Activated CD4-positive, alpha-beta memory T cell treated with anti-CD3 and anti-CD28 coated beads for 36 hours (primary cell): ENCODE results near the gene C4A. TPM values are rescaled to one million over a fixed set of nuclear protein-coding genes. Genes with fewer than 3 reads are reported as not detected.
"Not testable (repeated sequence)": the region's sequence is repeated elsewhere in the genome, so short reads cannot be mapped to it uniquely, and the experiment has no call there.

ENCODE experiments used
- CTCF ChIA-PET: fragments of 350-600 bp; sonication (Branson Sonifier 250); formaldehyde crosslinking; loops from one replicate; lab custom pipeline; 2021; ENCODE audit warnings: antibody characterized with exemption, inconsistent platforms; lab: Charles Lee
- POLR2A ChIA-PET: fragments of 350-600 bp; sonication (Branson Sonifier 250); formaldehyde crosslinking; loops from one replicate; lab custom pipeline; 2021; ENCODE audit warnings: antibody characterized with exemption; lab: Charles Lee
- DNase-seq: peaks from one replicate; pipeline ENCODE4 v3.0.0-alpha.2; 2020
- H3K27ac Mint-ChIP-seq: one replicate; pipeline ENCODE4 v1.8.0; 2021; ENCODE audit warnings: mixed read lengths
- H3K27me3 Mint-ChIP-seq: one replicate; pipeline ENCODE4 v1.8.0; 2021; ENCODE audit warnings: mixed read lengths
- H3K36me3 Mint-ChIP-seq: one replicate; pipeline ENCODE4 v1.8.0; 2021; ENCODE audit warnings: mixed read lengths
- H3K4me1 Mint-ChIP-seq: one replicate; pipeline ENCODE4 v1.8.0; 2021; ENCODE audit warnings: low read depth, mixed read lengths
- H3K4me3 Mint-ChIP-seq: one replicate; pipeline ENCODE4 v1.8.0; 2021; ENCODE audit warnings: mild to moderate bottlenecking, mixed read lengths
- H3K9me3 Mint-ChIP-seq: one replicate; pipeline ENCODE4 v1.8.0; 2021; ENCODE audit warnings: mixed read lengths
- intact Hi-C: fragments of 100-400 bp; cut with micrococcal nuclease; formaldehyde crosslinking; loops from one replicate; pipeline ENCODE4 v1.15.1; 2023
- total RNA-seq, 2 experiments: library from RNA; stranded (reverse); gene quantifications; one replicate each; pipeline ENCODE4 v1.2.3, GENCODE V29; 2021

Gene C4A
- total RNA-seq, 2 experiments from 2014 or later: 4.5 to 4.8 TPM

DNA sequence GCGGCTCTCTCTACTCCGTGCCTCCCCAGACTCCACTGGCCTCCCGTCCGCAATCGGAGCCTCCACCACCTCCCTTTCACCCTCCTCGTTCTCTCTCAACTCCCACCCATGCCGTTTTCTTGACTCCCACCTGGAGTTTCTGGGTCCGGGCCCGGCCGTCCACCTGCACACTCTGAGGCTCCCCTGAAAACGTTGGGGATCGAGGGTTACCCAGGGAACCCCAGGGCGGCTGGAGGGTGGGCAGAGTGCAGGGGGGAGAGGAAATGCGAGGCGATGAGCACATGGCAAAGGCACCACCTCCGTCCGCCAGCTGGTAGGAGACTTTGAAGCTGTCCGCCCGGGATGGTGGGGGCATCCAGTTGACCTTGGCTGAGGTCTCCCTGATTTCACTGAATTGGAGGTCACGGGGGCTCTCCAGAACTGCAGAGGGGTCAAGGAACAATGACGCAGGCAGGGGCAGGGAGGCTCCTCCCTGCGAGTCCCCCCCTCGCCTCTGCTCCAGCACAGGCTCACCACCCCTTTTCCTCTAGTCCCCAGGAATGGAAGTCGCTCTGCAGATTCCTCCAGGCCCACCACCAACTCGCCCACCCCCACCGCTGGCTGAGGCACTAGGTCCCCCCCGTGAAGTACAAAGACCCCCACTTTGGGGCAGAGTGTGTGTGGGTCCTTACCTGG, 29.1 kb downstream of the C4A start:
- H3K36me3 Mint-ChIP-seq, H3K9me3 Mint-ChIP-seq, H3K4me3 Mint-ChIP-seq, CTCF ChIA-PET, DNase-seq, H3K27ac Mint-ChIP-seq, POLR2A ChIA-PET, H3K4me1 Mint-ChIP-seq, intact Hi-C loops, H3K27me3 Mint-ChIP-seq: not testable (repeated sequence)

DNA sequence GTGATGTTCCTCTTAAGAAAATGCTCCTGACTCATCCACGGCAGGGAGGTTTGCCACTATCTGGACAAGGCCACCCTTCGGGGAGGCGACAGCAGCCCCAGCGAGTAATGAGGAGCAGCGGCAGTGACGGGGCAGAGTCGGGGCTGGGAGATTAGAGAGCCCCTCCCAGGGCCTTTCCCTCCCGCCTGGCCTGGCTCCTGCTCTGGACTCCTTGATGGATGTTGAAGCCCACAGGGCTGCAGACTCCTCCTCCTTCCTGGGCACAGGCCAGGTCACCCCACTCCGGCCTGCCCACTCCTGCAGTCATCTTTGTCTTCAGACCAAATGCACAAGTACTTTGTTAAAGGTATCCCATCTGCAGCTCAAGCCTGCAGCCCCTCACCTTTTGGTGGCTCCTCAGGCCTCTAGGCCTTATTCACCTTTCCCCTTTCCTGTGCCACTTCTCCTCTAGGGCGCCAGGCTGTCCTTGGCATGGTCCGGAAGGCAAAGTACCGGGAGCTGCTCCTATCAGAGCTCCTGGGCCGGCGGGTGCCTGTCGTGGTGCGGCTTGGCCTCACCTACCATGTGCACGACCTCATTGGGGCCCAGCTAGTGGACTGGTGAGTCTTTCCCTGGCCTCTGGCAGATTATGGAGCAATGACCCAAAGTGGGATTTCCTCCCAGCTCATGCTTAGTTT, 31.2 kb downstream of the C4A start:
- H3K27me3 Mint-ChIP-seq, H3K9me3 Mint-ChIP-seq, H3K36me3 Mint-ChIP-seq, DNase-seq, CTCF ChIA-PET, intact Hi-C loops, POLR2A ChIA-PET, H3K4me1 Mint-ChIP-seq, H3K4me3 Mint-ChIP-seq, H3K27ac Mint-ChIP-seq: not testable (repeated sequence)

DNA sequence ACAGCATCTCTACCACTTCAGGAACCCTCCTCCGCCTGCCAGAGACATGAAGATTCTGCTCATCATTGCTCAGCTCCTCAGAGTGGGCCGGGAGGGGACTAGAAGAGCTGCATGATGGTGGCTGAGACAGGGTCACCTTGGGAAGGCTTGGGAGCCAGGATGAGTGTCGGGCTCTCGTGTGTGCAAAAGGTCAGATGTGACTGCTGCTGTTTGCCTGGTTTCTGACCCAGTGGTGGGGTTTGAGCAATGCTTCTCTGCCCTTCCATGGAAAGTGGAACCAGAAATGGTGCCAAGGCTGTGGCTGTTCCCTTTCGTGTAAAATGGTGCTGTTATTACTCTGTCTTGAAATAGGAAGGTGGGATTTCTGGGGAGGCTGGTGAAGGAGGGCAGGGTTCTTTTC, 31.9 kb downstream of the C4A start:
- CTCF ChIA-PET, H3K4me3 Mint-ChIP-seq, H3K27ac Mint-ChIP-seq, POLR2A ChIA-PET, H3K27me3 Mint-ChIP-seq, DNase-seq, H3K9me3 Mint-ChIP-seq, H3K4me1 Mint-ChIP-seq, intact Hi-C loops, H3K36me3 Mint-ChIP-seq: not testable (repeated sequence)

DNA sequence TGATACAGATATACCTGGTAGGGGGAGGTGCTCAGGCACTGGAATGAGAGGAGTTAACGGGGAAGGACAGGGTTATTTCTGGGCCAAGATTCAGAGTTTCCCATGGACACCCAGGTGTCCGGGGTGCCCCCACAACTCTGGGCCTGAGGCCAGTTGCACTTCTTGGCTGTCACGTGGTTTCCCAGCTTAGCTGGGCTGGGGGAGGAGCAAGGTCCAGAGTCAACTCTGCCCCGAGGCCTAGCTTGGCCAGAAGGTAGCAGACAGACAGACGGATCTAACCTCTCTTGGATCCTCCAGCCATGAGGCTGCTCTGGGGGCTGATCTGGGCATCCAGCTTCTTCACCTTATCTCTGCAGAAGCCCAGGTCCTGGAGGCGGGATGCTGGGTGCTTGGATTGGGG, 32.7 kb downstream of the C4A start, which contains the start of gene C4B:
Gene C4B (plus strand): TSS at position 249 of the 400 bp plus-strand sequence. CDS start 51 bp downstream, at position 300.
- H3K27me3 Mint-ChIP-seq, H3K36me3 Mint-ChIP-seq, H3K4me3 Mint-ChIP-seq, CTCF ChIA-PET, H3K9me3 Mint-ChIP-seq, intact Hi-C loops, DNase-seq, POLR2A ChIA-PET, H3K4me1 Mint-ChIP-seq, H3K27ac Mint-ChIP-seq: not testable (repeated sequence)

DNA sequence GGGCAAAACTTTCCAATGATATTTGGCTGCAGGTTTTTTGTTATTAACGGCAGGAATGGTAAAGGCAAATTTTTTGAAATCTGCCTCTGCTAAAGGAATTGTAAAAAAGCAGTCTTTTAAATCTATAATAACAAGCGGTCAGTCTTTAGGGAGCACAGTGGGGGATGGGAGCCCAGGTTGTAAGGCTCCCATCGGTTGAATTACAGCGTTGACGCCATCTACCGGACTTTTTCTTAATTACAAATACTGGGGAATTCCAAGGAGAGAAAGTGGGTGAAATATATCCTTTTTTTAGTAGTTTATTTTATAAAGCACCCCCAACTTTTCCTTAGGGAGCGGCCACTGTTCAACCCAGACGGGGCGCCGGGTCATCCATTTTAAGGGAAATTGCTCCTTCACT, 40.2 kb downstream of the C4A start:
- POLR2A ChIA-PET, H3K4me1 Mint-ChIP-seq, H3K36me3 Mint-ChIP-seq, intact Hi-C loops, CTCF ChIA-PET, DNase-seq, H3K27me3 Mint-ChIP-seq, H3K4me3 Mint-ChIP-seq, H3K27ac Mint-ChIP-seq, H3K9me3 Mint-ChIP-seq: not testable (repeated sequence)

DNA sequence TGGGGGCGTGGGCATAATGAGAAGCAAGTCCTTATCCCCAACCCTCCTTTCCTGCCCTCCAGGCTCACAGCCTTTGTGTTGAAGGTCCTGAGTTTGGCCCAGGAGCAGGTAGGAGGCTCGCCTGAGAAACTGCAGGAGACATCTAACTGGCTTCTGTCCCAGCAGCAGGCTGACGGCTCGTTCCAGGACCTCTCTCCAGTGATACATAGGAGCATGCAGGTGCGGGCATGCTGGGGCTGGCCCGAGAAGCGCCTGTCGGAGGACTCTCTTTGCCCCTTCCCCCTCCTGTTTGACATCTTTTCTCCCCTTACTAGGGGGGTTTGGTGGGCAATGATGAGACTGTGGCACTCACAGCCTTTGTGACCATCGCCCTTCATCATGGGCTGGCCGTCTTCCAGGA, 46.8 kb downstream of the C4A start:
- POLR2A ChIA-PET, DNase-seq, H3K27ac Mint-ChIP-seq, CTCF ChIA-PET, intact Hi-C loops, H3K9me3 Mint-ChIP-seq, H3K36me3 Mint-ChIP-seq, H3K4me1 Mint-ChIP-seq, H3K4me3 Mint-ChIP-seq, H3K27me3 Mint-ChIP-seq: not testable (repeated sequence)

DNA sequence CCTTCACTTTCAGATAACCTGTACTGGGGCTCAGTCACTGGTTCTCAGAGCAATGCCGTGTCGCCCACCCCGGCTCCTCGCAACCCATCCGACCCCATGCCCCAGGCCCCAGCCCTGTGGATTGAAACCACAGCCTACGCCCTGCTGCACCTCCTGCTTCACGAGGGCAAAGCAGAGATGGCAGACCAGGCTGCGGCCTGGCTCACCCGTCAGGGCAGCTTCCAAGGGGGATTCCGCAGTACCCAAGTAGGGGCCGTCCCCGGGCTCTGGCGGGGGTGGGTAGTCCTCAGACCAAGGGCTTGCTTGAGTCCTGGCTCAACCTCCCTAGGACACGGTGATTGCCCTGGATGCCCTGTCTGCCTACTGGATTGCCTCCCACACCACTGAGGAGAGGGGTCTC, 47.7 kb downstream of the C4A start:
- DNase-seq, H3K4me3 Mint-ChIP-seq, H3K27ac Mint-ChIP-seq, intact Hi-C loops, H3K4me1 Mint-ChIP-seq, H3K9me3 Mint-ChIP-seq, H3K36me3 Mint-ChIP-seq, H3K27me3 Mint-ChIP-seq, CTCF ChIA-PET, POLR2A ChIA-PET: not testable (repeated sequence)

DNA sequence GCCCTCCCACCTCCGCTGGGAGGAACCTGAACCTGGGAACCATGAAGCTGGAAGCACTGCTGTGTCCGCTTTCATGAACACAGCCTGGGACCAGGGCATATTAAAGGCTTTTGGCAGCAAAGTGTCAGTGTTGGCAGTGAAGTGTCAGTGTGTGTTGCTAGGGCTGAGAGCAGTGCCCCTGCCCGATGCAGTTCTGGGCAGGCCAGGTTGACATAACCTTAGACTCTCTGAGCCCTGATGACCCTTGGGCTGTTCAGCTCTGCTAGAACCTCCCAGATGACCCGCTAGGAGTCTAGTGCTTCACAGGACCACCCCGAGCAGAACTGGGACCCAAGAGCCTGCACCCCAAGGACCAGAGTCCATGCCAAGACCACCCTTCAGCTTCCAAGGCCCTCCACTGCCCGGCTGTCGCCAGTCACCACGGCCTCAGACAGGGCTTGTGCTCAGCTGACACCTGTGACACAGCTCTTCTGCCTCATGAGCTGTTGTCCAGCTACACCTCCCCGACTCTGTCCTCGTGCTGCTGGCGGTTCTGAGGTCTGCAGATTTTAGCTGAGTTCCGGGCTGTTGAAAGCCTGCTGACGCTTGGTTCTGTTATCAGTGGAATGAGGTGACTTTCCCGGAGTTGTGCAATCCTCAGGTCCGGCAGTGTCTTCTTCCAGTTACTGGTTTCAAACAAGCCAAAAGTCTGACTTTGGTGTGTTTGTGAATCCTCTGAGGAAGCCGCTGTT, 53.6 kb downstream of the C4A start:
- DNase-seq, H3K9me3 Mint-ChIP-seq, H3K4me1 Mint-ChIP-seq, H3K27ac Mint-ChIP-seq, POLR2A ChIA-PET, H3K27me3 Mint-ChIP-seq, H3K36me3 Mint-ChIP-seq, intact Hi-C loops, CTCF ChIA-PET, H3K4me3 Mint-ChIP-seq: not testable (repeated sequence)

DNA sequence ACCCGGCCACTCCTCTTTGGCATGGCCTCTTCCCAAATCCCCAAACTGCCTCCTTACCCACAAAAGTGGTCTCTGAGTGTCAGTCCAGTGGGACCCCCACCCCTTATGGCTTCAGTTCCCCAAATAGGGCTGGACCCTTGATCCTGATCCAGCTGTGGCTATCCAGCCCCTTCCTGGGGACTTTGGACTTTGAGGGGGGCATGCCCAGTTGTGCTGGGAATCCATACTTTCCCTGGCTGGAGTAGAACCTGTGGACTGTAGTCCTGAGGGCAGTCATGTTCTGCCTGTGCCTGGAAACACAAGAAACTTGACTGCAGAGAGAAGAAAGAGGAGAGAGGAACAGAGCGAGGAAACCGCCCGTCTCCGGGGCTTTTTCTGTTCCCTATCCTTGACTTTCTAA, 55.3 kb downstream of the C4A start:
- H3K4me1 Mint-ChIP-seq: not testable (repeated sequence)

DNA sequence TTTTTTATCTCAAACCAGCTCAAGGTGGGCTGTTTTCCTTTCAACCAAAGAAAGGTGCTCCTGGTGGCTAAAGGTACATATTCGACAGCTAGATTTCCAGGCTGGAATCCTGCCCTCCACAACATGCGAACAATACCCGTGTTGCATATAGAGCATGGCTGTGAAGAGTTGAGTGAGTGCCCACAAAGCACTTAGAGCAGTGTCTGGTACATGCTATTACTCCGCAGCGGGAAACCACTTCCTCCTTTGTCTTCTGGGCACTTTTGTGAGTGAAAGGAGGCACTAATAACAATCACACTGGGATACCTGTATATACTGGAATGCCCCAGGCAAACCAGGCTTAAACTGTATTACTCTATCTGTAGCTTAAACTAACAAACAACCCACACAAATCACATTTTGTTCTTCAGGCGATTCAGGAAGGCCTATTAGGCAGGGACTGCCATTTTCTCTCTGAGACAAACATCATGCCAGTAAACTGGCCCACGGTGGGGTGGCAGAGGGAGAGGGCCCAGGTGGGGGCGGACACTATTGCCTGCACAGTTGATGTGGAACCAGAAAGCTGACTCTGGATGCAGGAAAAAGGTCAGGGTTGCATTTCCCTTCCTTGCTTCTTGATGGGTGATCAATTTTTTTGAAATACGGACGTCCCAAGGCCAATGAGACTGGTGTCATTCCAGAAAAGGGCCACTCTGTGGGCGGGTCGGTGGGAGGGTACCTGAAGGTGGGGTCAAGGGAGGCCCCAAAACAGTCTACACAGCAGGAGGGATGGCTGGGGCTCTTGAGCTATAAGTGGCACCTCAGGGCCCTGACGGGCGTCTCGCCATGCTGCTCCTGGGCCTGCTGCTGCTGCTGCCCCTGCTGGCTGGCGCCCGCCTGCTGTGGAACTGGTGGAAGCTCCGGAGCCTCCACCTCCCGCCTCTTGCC, 56.0 kb downstream of the C4A start, which contains the start of gene CYP21A2:
Gene CYP21A2 (plus strand): TSS at position 818 of the 927 bp plus-strand sequence. CDS start 8 bp downstream, at position 826.
- H3K36me3 Mint-ChIP-seq, H3K9me3 Mint-ChIP-seq, H3K4me3 Mint-ChIP-seq, POLR2A ChIA-PET, intact Hi-C loops, DNase-seq, H3K27me3 Mint-ChIP-seq, H3K4me1 Mint-ChIP-seq, CTCF ChIA-PET, H3K27ac Mint-ChIP-seq: not testable (repeated sequence)

More for the DNA sequence above, 55.3 kb downstream of the C4A start:
- H3K27ac Mint-ChIP-seq, DNase-seq, POLR2A ChIA-PET, intact Hi-C loops, H3K36me3 Mint-ChIP-seq, CTCF ChIA-PET, H3K27me3 Mint-ChIP-seq, H3K9me3 Mint-ChIP-seq, H3K4me3 Mint-ChIP-seq: not testable (repeated sequence)

DNA sequence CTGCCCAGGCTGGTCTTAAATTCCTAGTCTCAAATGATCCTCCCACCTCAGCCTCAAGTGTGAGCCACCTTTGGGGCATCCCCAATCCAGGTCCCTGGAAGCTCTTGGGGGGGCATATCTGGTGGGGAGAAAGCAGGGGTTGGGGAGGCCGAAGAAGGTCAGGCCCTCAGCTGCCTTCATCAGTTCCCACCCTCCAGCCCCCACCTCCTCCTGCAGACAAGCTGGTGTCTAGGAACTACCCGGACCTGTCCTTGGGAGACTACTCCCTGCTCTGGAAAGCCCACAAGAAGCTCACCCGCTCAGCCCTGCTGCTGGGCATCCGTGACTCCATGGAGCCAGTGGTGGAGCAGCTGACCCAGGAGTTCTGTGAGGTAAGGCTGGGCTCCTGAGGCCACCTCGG, 57.0 kb downstream of the C4A start:
- CTCF ChIA-PET, POLR2A ChIA-PET, H3K36me3 Mint-ChIP-seq, H3K27me3 Mint-ChIP-seq, intact Hi-C loops, DNase-seq, H3K9me3 Mint-ChIP-seq, H3K4me3 Mint-ChIP-seq, H3K27ac Mint-ChIP-seq, H3K4me1 Mint-ChIP-seq: not testable (repeated sequence)
